HCT116 (cell line): ENCODE measurements around the gene LAMA1.

Experiments
- CTCF ChIP-seq, 3 experiments: fragments of 200-600 bp in 1 of 3; sonication (generic) in 1 of 3; IDR thresholded peaks in 2 of 3; conservative IDR thresholded peaks in 1 of 3; 2 replicates each; pipeline ENCODE4 v1.5.1; 2012 to 2017; ENCODE audit warnings: low read depth in 2 of 3, low read length in 2 of 3, antibody characterized with exemption in 1 of 3, borderline replicate concordance in 1 of 3, control low read depth in 1 of 3, mild to moderate bottlenecking in 1 of 3, mixed read lengths in 1 of 3, mixed run types in 1 of 3, moderate library complexity in 1 of 3; ENCODE audit not compliant: insufficient read depth in 1 of 3
- EZH2 ChIP-seq: fragments of 200-600 bp; sonication (generic); IDR thresholded peaks from 2 replicates; pipeline ENCODE4 v1.6.1; 2017; ENCODE audit warnings: antibody characterized with exemption, mixed run types
- JUND ChIP-seq: IDR thresholded peaks from 2 replicates; pipeline ENCODE4 v1.6.1; 2012
- POLR2A ChIP-seq: IDR thresholded peaks from 2 replicates; pipeline ENCODE4 v1.7.0; 2011; ENCODE audit warnings: borderline replicate concordance; ENCODE audit not compliant: insufficient read depth, insufficient read length; ENCODE audit errors: extremely low read depth
- POLR2AphosphoS5 ChIP-seq: IDR thresholded peaks from 2 replicates; pipeline ENCODE4 v1.6.1; 2011; ENCODE audit warnings: mild to moderate bottlenecking, low read depth, low read length, moderate library complexity
- RAD21 ChIP-seq: IDR thresholded peaks from 2 replicates; pipeline ENCODE4 v1.6.1; 2012; ENCODE audit warnings: low read depth, mild to moderate bottlenecking
- ZNF274 ChIP-seq: fragments of 200-500 bp; sonication (Bioruptor generic); IDR thresholded peaks from 2 replicates; pipeline ENCODE4 v1.6.1; 2014; ENCODE audit warnings: mild to moderate bottlenecking, low read depth, low read length, inconsistent platforms
- TF ChIP-seq, protein P1 (sequence below): IDR thresholded peaks from 2 replicates; pipeline ENCODE4 v1.6.1; 2012
- TF ChIP-seq, protein P2 (sequence below): IDR thresholded peaks from 2 replicates; pipeline ENCODE4 v1.6.1; 2012

DNA sequence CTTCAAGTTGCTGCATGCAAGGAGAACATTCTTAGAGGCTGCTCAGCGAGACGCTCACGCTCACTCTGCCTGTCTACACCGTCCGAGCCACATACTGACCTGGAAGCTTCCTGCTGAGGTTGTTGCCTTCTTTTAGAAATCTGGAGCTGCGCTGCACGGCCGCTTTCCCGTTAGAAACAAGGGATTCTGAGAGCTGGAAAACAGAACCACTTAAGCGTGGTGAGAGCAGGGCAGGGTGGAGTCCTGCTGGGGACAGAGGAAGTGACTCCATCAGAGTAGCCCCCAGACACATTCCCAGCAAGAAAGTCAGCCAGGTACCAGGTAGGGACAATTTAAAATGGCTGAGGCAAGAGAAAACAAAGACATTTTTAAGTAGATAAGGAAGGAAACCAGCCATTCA, 135.2 kb downstream of the LAMA1 start:
- no peak for TF ChIP-seq EZH2
- no peak for TF ChIP-seq POLR2AphosphoS5
- no peak for TF ChIP-seq CTCF (IDR thresholded peaks at IDR 0.05 in 2 of 3, conservative IDR thresholded peaks at IDR 0.05 in 1 of 3; ENCODE audit: borderline replicate concordance in 1 of 3, insufficient read depth in 1 of 3, low read depth in 2 of 3, low read length in 2 of 3)
- TF ChIP-seq ZNF274 = no peak
- no peak for TF ChIP-seq RAD21
- TF ChIP-seq, protein P1, sequence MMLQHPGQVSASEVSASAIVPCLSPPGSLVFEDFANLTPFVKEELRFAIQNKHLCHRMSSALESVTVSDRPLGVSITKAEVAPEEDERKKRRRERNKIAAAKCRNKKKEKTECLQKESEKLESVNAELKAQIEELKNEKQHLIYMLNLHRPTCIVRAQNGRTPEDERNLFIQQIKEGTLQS = no peak
- TF ChIP-seq POLR2A = no peak
- TF ChIP-seq, protein P2, sequence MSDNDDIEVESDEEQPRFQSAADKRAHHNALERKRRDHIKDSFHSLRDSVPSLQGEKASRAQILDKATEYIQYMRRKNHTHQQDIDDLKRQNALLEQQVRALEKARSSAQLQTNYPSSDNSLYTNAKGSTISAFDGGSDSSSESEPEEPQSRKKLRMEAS = no peak
- no peak for TF ChIP-seq JUND
